OCI-LY7 (cell line): ENCODE data around the gene EPS8L3.

Experiments
- CTCF ChIP-seq: fragments of 200-600 bp; sonication (generic); conservative IDR thresholded peaks from 2 replicates; pipeline ENCODE4 v1.5.1; 2014; ENCODE audit warnings: mild to moderate bottlenecking, antibody characterized with exemption, low read length, moderate library complexity, mixed read lengths
- EZH2phosphoT487 ChIP-seq: fragments of 200-600 bp; sonication (generic); IDR thresholded peaks from 2 replicates; pipeline ENCODE4 v1.6.1; 2018; ENCODE audit warnings: low read depth, borderline replicate concordance, mild to moderate bottlenecking, mixed run types, antibody characterized with exemption, low read length, moderate library complexity, mixed read lengths

GRCh38 chr1:109790735-109791494, 27.2 kb upstream of the EPS8L3 start:
- peak; percentile 57 for TF ChIP-seq CTCF
- no peak for TF ChIP-seq EZH2phosphoT487
